Daoy (cell line): Measurements from ENCODE around the gene BTBD8. TPM values are rescaled to one million over a fixed set of nuclear protein-coding genes. Genes with fewer than 3 reads are reported as not detected.

Experiments used
- DNase-seq: peaks from one replicate; pipeline ENCODE4 v3.0.0-alpha.2; 2015; ENCODE audit warnings: low read depth
- total RNA-seq: library from RNA; depleted of rRNA; stranded (reverse); fragments of >200 nt; shearing (Covaris generic); gene quantifications from 2 replicates; pipeline ENCODE4 v1.2.3, GENCODE V29; 2014

Gene BTBD8
- total RNA-seq, 1 experiment from 2014 or later, result 2.3 TPM

DNA sequence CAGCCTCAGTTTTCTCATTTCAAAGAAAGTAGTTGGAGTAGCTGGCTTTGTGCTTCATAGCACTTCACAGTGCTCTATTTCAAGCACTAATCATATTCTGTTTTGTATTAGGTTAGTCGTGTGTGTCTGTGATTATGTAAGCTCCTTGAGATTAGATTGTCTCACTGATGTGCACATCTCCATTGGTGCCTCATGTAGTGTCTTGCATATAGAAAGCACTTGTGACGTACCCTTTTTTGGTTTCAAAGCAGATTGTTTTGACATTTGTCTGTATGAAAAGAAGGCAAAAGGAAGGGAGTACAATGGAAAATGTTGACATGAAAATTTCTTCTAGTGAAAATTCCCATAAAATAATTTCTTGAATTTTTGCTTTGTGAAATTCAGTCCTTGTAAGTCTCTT, 13.9 kb downstream of the BTBD8 start:
- DNase-seq, result no peak

DNA sequence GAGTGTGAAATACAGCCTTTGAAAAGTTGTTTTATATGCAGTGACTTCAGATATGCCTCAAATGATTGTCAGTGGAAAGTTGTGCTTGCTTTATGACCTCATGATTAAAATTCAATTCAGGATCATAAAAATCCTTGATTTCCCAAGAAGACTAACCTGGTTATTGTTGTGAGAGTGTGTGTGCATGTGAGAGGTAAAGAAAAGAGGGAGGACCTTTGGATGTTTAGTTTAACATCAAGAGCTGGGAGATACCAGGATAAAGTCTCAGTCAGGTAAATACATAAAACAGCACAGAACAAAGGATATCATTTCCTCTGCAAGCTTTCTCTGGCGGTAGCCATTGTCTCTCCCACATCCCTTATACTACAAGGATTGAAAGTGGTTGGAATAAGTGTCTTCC, 14.4 kb downstream of the BTBD8 start:
- DNase-seq, result no peak

DNA sequence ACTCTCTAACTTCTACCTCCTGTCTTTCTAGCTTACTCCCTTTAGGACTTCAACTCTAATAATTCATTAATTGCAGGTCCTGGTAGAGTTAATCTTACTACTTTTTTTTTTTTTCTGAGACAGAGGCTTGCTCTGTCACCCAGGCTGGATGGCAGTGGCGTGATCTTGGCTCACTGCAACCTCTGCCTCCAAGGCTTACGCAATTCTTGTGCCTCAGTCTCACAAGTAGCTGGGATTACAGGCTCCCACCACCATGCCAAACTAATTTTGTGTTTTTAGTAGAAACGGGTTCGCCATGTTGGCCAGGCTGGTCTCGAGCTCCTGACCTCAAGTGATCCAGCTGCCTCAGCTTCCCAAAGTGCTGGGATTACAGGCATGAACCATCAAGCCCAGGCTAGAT, 15.7 kb downstream of the BTBD8 start:
- DNase-seq, result no peak

DNA sequence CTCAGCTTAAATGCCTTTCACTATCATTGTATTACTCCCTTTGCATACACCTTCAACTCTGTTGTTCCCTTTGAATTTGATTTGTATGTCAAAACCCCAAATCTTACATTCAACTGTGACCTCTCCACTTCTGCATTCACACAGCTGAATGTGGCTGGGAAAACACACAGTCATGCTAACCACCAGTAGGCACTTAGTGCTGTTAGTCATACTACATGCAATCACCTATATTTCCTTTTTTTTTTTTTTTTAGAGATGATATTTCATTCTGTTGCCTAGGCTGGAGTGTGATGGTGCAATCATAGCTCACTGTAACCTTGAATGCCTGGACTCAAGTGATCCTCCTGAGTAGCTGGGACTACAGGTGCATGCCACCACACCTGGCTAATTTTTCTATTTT, 16.2 kb downstream of the BTBD8 start:
- DNase-seq, result peak; percentile 60

DNA sequence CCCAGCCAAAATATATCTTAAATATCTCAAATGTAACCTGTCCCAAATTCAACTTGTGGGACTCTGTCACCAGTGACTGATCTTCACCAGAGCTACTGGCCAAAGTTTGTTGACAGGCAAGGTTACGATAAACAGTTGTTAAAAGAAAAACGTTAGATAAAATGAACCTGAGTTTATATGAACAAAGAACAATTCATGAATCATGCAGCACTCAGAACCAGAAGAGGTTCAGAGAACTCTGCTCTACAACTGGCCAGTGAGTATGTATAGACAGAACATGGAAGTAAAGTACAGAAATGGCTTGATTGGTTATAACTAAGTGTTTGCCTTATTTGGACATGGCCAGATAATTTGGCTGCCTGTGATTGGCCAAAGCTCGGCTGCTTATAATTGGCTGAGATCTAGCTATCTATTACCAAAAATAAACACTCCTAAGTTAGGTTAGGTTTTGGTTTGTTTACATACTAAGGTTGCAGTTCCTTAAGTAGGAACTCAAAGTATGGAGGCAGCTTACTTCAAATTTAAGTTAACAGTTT, 25.5 kb downstream of the BTBD8 start:
- no peak for DNase-seq

DNA sequence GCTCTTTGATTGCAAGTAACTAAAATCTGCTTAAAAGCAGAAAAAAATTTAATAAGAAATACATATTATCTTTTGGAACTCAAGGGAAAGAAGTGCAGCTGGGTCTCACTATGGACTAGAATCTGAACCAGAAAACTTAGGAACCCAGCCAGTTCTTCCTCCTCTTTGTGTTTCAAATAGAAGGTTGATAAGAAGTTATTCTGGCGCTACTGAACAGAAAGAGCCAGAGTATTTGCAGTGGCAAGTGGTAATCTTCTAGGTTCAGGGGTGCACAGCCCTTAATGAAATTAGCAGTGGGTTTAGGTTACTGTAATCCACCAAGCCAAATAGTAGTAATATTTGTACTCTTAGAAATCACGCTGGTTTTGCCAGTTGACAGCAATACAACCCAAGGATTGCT, 28.5 kb downstream of the BTBD8 start:
- DNase-seq, result no peak

DNA sequence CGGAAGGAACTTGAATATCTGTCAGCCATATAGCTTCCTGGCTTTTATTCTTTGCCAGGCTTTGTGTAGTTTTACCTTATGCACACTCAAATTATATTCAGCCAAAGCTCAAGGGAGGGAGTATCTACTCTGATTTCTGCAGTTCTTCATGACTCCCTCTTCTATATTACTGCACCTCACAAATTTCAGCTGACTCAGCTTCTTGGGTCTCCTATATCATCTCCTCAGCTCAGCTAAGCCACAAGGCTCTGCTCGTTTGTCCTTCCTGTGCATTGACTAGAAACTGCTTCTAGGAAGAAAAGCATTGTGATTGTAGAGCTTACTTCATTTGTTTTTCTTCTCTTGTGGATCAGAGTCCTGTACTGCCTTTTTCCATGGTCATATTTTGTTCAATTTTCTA, 37.4 kb downstream of the BTBD8 start:
- no peak for DNase-seq

DNA sequence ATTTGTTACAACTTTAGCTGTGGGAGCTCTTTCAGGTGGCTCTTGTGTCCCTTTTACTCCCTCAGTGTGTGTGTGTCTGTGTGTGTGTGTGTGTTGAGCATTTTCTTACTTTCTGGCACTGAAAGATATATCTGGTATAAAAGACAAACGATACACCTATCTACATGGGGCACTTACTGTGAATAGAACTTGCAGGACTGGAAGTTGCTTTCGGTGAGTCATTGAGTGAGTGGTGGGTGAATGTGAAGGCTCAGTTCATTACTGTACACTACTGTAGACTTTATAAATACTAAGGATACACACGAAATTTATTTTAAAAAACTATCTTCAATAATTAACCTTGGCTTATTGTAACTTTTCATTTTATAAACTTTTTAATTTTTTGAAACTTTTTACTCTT, 38.7 kb downstream of the BTBD8 start:
- DNase-seq, result peak; percentile 39

DNA sequence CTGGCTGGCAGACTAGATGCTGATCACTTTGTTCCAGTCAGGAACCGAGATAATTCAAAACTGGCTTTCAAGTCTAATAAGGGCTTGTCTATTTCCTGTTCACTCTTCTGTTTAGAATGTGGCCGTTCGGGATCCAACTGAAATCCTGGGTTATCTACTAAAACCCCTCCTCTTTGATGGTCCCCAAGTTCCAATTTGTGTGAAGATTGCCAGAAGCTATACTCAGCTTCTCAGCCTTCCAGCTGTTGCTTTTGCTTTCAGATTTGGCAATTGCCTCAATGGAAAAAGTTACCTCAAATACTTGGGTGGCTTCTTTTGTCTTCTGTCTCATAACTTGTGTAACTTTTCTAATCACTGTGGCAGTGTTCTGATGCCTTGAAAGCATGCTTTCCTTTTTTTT, 43.7 kb downstream of the BTBD8 start:
- DNase-seq, result no peak

DNA sequence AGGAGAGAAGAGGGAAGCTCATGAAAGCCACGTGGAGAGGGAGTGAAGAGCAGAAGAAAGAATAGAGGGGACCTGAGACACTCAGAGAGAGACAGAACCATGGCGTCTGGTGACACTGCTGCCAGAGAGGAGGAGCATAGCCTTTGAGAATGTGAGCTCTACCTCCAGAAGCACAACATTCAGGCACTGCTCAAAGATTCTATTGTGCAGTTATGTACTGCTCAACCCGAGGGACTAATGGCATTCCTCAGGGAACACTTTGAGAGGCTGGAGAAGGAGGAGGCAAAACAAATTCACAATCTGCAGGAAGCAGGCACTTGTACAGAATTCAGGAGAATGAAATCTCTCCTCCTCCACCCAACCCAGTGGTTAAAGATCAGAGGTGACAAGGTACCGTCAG, 45.1 kb downstream of the BTBD8 start:
- DNase-seq, result no peak

DNA sequence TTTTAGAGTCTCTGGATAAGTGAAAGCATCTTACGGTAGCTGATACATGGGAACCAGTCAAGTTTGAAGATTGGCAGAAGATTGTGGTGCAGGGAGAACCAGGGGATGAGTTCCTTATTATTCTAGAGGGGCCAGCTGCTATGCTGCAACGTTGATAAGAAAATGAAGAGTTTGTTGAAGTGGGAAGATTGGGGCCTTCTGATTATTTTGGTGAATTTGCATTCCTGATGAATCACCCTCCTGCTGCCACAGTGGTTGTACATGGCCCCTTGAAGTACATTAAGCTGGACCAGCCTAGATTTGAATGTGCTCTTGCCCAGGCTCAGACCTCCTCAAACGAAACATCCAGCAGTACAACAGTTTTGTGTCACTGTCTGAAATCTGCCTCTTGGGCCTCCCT, 45.9 kb downstream of the BTBD8 start:
- no peak for DNase-seq

DNA sequence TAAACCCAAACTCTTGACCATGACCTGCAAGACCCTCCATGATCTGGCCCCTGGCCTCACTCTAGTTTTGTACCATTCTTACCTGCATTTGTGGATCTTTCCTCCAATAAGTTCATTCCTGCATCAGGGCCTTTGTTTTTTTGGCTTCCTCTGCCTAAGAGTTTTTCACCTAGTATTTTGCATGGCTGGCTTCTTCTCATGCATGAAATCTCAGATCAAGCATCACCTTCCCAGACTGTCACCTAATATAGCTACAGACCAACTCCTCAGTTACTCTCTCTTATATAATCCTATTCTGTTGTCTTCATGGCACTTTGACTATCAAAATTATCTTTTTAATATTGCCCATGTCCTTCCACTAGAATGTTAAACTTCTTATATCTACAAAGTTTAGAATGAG, 54.2 kb downstream of the BTBD8 start:
- DNase-seq, result no peak

DNA sequence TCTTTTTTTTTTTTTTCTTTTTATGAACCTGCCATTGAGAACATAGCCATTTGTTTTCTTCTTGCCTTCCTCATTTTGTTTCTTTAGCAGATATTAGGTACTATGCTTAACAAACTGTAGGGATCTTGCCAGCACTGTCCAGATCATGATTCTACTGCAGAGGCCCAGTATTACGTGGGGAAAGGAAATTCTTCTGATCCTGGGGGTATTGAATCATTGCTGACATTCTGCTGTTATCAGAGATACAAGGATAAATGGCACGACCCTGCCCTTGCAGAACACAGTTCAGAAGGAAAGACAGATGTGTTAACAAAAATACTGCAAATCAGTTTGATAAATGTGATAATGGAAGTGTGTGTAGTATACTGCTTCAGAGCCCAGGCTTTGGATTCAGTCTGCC, 56.2 kb downstream of the BTBD8 start:
- no peak for DNase-seq

DNA sequence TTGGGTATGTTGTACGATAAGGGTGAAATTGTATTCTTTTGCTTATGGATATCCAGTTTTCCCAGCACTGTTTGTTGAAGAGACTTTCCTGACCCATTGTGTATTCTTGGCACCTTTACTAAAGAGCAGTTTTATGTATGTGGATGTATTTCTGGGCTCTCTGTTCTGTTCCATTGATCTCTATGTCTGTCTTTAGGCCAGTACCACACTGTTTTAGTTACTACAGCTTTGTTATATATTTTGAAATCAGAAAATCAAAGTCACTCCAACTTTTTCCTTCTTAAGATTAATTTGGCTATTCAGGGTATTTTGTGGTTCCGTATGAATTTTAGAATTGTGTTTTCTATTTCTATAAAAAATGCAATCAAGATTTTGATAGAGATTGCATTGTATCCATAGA, 74.8 kb downstream of the BTBD8 start:
- no peak for DNase-seq

DNA sequence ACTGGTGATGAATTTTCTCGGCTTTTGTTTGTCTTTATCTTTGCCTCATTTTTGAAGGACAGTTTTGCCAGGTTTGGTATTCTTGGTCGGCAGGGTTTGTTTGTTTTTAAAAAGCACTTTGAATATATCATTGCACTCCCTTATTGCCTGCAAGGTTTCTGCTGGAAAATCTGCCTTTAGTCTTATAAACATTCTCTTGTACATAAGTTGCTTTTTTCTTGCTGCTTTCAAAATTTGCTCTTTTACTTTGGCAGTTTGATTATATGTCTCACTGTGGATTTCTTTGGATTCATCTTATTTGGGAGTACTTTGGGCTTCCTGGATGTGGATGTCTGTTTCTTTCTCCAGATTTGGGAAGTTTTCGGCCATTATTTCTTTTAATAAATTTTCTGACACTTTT, 79.4 kb downstream of the BTBD8 start:
- no peak for DNase-seq

DNA sequence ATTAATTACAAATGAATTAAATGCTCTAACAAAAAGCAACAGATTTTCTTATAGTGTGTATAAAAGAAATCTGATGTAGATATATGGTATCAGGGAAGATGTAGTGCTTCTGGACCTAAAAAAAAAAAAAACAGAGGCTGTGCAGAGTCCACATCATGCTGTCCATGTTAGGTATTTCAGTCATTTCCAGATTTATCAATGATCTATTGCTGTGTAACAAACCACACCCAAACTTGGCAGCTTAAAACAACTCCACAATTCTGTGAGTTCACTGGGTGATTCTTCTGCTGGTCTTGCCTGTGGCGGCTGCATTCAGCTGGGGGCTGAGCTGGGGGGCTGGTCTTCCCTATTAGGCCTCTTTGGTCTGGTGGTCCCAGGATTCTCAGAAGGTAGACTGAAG, 85.2 kb downstream of the BTBD8 start:
- no peak for DNase-seq

DNA sequence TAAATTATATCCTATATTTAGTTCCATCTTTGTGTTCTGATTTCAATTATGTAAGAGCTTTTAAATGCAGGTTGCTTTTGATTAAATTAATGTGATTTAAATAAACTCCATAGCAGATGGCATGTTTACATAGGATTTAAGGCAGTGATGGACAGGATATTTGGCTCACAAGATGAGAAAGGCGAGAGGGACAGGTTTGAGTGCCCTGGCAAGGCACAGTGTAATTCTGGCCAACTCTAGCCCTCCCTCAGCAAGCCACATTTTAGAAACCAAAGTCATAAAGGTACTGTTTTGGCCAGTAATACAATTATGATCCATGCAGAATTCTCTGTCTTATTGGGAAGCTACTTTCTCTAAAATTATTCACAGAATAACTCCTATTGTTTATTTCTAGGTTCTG, 87.0 kb downstream of the BTBD8 start:
- no peak for DNase-seq

DNA sequence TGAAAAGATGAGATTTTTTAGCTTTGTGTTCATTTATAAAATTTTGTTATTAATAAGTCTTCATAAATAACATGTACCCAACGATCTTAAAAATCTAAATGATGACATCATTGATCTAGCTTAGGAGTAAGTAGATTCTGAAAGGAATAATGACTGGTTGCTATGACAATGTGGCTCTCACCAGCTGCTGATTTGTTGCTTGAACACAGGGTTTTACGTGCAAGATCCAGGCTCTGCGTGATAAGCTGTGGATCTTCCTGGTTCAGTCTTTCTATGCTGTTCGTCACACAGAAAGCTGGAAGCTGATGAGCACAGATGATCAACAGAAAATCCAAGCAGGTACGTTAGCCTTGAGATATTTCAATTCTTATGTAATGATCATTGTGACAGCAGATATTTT, 88.5 kb downstream of the BTBD8 start:
- no peak for DNase-seq

DNA sequence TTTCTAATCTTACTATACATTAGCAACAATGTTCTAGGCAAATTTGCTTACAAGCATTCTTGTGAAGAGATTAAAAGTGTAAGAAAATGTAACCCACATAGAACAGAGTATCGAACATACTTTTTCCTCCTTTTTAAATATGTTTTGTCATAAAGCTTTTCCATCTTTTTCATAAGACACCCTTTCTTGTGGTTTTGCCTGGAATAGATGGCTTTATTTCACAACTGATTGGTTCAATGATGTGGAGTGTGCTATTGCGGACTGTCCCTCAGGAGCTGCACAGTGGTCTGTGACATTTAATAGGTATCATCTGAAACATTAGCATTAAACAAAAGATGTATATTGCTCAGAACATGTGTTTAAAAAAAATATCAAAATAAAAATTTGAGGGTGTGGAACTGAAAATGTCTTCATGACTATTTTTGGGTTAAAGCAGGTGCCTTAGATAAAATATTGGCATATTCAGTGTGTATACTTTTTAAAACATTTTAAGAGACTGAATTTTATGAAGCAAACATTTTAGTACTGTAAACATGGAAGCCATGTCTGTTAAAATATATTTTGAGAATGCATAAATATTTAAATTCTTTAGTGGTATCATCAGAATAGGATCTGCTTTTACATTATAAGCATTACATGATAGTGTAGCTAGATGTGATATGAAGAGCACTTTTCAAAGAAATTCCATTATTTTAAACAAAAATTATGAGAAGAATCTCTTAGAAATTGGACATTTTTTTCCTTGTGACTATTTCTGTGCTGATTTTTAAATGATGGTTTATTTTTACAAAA, 89.3 kb downstream of the BTBD8 start:
- no peak for DNase-seq

DNA sequence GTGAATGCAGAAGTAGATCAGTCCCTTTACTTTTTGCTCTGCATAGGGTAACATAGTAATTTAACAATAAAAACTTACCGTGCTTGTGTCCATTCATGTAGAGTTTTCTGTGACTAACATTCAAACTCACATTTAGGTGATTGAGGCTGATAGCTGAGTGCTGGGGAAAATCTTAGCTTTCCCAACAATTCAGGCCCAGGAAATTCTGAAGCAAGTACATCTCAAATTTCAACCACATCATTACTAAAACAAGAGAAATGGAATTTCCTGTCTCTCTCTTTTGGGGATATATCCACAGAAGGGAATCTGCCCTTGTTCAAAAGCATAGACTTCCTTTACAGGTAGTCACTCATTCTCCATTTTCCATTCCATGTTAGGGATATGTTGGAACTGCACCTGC, 104.5 kb downstream of the BTBD8 start:
- peak; percentile 79 for DNase-seq

DNA sequence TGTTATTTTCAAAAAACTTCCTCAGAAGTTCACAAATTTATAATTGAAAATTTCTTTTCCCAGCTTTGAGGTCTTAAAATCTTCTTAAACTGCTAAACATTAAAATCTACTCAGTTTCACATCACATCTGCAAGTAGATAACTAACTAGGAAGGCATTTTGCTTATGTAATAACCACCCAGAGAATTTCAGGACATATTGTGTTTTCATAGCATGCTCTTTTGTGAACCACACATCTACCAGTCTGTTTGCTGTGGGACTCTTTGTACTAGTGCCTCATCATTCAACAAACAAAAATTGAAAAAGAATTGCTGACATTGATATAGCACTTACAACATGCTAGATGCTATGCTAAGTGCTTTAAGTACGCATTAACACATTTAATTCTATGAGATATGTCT, 105.9 kb downstream of the BTBD8 start:
- DNase-seq, result no peak

DNA sequence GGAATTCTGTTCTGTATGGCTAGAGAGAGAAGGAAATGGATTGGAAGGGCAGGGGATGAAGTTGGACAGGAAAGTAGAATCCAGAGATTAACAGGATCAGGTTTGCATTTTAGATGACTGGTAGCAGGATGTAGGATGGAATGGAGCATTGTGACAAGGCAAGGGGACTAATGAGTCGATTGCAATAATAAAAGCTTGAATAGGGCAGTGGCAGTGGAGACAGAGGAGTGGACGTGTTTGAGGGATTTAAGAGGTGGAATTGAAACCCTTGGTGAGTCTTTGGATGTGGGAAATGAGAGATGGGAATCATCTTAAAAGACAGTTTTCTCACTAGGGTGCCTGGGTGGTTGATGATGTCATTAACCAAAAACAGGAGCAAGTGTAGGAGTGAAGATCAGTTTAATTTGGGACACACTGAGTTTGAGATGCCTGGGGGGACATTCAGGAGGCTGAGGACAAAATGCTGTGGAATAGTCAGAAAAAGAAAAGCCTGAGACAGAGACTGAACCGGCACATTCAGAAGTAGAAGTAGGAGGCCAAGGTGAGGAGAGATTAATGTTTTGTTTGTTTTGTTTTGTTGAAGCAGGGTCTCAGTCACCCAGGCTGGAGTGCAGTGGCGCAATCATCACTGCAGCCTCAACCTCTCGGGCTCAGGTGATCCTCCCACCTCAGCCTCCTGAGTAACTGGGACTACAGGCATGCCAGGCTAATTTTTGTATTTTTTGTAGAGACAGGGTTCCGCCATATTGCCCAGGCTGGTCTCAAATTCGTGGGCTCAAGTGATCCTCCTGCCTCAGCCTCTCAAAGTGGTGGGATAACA, 108.5 kb downstream of the BTBD8 start:
- DNase-seq, result peak; percentile 15

DNA sequence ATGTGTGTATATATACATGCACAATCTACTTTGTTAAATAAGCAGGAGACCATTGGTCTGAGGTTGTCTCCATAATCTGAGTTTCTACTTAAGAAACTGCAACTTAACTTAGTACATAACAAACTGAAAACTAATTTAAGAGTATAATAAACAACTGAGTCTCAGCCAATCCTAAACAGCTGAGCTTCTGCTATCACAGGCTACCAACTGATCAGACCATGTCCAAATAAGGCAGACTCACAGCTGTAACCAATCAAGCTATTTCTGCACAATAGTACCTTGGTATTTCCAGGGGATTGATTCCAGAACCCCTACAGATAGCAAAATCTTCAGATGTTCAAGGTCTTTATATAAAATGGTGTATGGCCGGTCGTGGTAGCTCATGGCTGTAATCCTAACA, 111.6 kb downstream of the BTBD8 start:
- no peak for DNase-seq
